Osteoblast (primary cell): ENCODE data around the gene RPL10A. TPM values are rescaled to one million over a fixed set of nuclear protein-coding genes. Genes with fewer than 3 reads are reported as not detected.
"Not testable (repeated sequence)": the region's sequence is repeated elsewhere in the genome, so short reads cannot be mapped to it uniquely, and the experiment has no call there.

ENCODE experiments used
- DNase-seq: peaks from one replicate; pipeline ENCODE4 v3.0.0; 2011; ENCODE audit warnings: low spot score, mixed read lengths; ENCODE audit not compliant: insufficient read length; ENCODE audit errors: missing footprints
- H2AFZ ChIP-seq: 2 replicates; pipeline ENCODE4 v1.6.0; 2011; ENCODE audit warnings: mild to moderate bottlenecking, low read length
- H3K27ac ChIP-seq: 2 replicates; pipeline ENCODE4 v1.5.1; 2011; ENCODE audit warnings: mild to moderate bottlenecking, low read depth, low read length, moderate library complexity
- H3K27me3 ChIP-seq: 2 replicates; pipeline ENCODE4 v1.6.0; 2012; ENCODE audit warnings: mild to moderate bottlenecking, control low read depth, inconsistent platforms, low read length, moderate library complexity; ENCODE audit not compliant: insufficient read depth
- H3K36me3 ChIP-seq: 2 replicates; pipeline ENCODE4 v1.5.1; 2011; ENCODE audit warnings: mild to moderate bottlenecking, low read length, control low read depth, moderate library complexity; ENCODE audit not compliant: insufficient read depth
- H3K4me1 ChIP-seq: 2 replicates; pipeline ENCODE4 v1.5.1; 2011; ENCODE audit warnings: mild to moderate bottlenecking, low read length, control low read depth, moderate library complexity; ENCODE audit not compliant: insufficient read depth
- H3K4me2 ChIP-seq: 2 replicates; pipeline ENCODE4 v1.6.0; 2011; ENCODE audit warnings: mild to moderate bottlenecking, low read length; ENCODE audit not compliant: insufficient read depth
- H3K4me3 ChIP-seq: fragments of 200-600 bp; sonication (generic); 3 replicates; pipeline ENCODE4 v1.5.1; 2012; ENCODE audit warnings: mild to moderate bottlenecking, low read length, inconsistent platforms; ENCODE audit not compliant: insufficient read depth
- H3K79me2 ChIP-seq: 2 replicates; pipeline ENCODE4 v1.6.0; 2012; ENCODE audit warnings: mild to moderate bottlenecking, low read length, control low read depth, inconsistent platforms; ENCODE audit not compliant: insufficient read depth
- H3K9me3 ChIP-seq: 2 replicates; pipeline ENCODE4 v1.5.1; 2011; ENCODE audit warnings: low read depth, low read length, control low read depth
- H4K20me1 ChIP-seq: 2 replicates; pipeline ENCODE4 v1.6.0; 2012; ENCODE audit warnings: mild to moderate bottlenecking, low read length, control low read depth; ENCODE audit not compliant: insufficient read depth
- total RNA-seq: library from RNA; depleted of rRNA; stranded (reverse); fragments of >200 nt; gene quantifications from 2 replicates; pipeline ENCODE4 v1.2.3, GENCODE V29; 2012
- TF ChIP-seq, protein P1 (sequence below): IDR thresholded peaks from 2 replicates; pipeline ENCODE4 v1.5.1; 2011; ENCODE audit warnings: mild to moderate bottlenecking, low read depth, low read length, moderate library complexity; ENCODE audit errors: extremely low read depth

RPL10A gene
- total RNA-seq, 1 donor: 1,373 TPM

DNA sequence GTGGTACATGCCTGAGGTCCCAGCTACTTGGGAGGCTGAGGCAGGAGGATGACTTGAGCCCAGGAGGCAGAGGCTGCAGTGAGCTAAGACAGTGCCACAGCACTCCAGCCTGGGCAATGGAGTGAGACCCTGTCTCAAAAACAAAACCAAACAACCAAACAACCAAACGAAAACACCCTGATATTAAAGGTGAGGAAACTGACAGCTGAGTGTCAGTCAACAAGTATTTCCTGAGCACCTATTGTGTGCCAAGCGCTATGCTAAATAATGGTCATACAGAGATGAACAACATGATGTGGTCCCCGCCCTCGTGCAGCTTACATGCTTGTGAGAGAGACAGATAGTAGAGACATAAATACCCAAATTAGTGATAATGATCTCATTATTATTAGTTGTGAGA lies 46.4 kb downstream of the RPL10A start:
- Histone ChIP-seq H4K20me1 (no peaks in the 10 kb centered on the region), H3K36me3 (no peaks in the 10 kb centered on the region), H3K4me1 (no peaks in the 10 kb centered on the region), H3K27me3 (peaks cover 26% of the 10 kb centered on the region), H2AFZ (no peak overlapping the region), H3K79me2 (no peaks in the 10 kb centered on the region), H3K27ac (no peak overlapping the region), H3K4me3 (no peak overlapping the region), H3K4me2 (no peak overlapping the region), H3K9me3 (no peaks in the 10 kb centered on the region)
- peak; percentile 54 for DNase-seq
- TF ChIP-seq, protein P1, sequence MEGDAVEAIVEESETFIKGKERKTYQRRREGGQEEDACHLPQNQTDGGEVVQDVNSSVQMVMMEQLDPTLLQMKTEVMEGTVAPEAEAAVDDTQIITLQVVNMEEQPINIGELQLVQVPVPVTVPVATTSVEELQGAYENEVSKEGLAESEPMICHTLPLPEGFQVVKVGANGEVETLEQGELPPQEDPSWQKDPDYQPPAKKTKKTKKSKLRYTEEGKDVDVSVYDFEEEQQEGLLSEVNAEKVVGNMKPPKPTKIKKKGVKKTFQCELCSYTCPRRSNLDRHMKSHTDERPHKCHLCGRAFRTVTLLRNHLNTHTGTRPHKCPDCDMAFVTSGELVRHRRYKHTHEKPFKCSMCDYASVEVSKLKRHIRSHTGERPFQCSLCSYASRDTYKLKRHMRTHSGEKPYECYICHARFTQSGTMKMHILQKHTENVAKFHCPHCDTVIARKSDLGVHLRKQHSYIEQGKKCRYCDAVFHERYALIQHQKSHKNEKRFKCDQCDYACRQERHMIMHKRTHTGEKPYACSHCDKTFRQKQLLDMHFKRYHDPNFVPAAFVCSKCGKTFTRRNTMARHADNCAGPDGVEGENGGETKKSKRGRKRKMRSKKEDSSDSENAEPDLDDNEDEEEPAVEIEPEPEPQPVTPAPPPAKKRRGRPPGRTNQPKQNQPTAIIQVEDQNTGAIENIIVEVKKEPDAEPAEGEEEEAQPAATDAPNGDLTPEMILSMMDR: no peak

DNA sequence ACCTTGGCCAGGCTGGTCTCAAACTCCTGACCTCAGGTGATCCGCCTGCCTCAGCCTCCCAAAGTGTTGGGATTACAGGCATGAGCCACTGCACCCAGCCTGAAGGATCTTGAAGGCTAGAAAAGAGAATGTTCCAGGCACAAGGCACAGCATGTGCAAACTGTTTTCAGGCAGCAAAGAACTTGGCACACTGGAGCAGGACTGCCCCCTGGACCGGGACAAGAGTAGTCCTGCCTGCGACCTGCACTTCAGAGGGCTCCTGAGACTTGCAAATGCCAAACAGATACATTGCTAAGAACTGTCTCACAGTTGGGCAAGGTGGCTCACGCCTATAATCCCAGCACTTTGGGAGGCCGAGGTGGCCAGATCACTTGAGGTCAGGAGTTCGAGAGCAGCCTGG lies 47.7 kb downstream of the RPL10A start:
- H3K27me3 ChIP-seq: peaks cover 19% of the 10 kb centered on the region
- H3K36me3 ChIP-seq, H3K9me3 ChIP-seq, H3K4me3 ChIP-seq, H3K27ac ChIP-seq, H4K20me1 ChIP-seq, H3K79me2 ChIP-seq, H3K4me1 ChIP-seq, H2AFZ ChIP-seq, H3K4me2 ChIP-seq: not testable (repeated sequence)
- DNase-seq: peak; percentile 69

DNA sequence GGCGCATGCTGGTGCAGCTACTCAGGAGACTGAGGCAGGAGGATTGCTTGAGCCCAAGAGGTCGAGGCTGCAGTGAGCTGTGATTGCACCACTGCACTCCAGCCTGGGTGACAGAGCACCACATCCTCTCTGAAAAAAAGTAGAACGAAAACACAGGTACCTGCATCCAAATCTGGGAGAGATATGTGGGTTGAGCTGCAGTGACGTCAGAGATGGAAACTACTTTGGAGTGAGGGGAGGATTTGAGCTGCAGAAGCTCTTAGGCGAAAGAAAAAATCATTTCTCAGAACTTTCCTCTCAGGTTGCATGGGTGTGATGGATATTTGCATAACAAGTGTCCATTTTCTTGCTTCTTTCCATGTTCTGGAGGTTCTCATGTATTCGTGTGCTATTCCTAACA lies 48.5 kb downstream of the RPL10A start:
- no peaks in the 10 kb centered on the region for H3K79me2 ChIP-seq
- TF ChIP-seq, protein P1: no peak
- no peak overlapping the region for H3K4me3 ChIP-seq
- no peak overlapping the region for H3K4me2 ChIP-seq
- no peak for DNase-seq
- no peaks in the 10 kb centered on the region for H3K4me1 ChIP-seq
- no peaks in the 10 kb centered on the region for H3K9me3 ChIP-seq
- H4K20me1 ChIP-seq: no peaks in the 10 kb centered on the region
- H2AFZ ChIP-seq: no peak overlapping the region
- peaks cover 15% of the 10 kb centered on the region for H3K27me3 ChIP-seq
- no peaks in the 10 kb centered on the region for H3K36me3 ChIP-seq
- H3K27ac ChIP-seq: no peak overlapping the region

DNA sequence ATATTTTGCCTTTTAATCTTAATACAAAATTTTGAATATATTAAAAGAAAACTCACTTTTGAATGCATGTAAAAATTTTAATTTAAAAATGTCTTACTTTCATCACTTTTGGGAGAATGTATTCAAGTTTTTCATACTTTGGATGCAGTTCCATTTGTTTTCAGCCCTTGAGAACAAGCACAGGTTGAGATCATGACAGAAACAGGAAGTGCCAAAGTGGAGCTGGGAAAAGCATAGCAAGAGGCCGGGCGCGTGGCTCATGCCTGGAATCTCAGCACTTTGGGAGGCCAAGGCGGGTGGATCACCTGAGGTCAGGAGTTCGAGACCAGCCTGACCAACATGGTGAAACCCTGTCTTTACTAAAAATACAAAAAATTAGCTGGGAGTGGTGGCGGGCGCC lies 49.8 kb downstream of the RPL10A start:
- not testable (repeated sequence) for H4K20me1 ChIP-seq, H3K4me2 ChIP-seq, H3K9me3 ChIP-seq, H3K27ac ChIP-seq, H3K79me2 ChIP-seq, H3K4me3 ChIP-seq, DNase-seq, H3K27me3 ChIP-seq, H3K36me3 ChIP-seq, H2AFZ ChIP-seq, H3K4me1 ChIP-seq

DNA sequence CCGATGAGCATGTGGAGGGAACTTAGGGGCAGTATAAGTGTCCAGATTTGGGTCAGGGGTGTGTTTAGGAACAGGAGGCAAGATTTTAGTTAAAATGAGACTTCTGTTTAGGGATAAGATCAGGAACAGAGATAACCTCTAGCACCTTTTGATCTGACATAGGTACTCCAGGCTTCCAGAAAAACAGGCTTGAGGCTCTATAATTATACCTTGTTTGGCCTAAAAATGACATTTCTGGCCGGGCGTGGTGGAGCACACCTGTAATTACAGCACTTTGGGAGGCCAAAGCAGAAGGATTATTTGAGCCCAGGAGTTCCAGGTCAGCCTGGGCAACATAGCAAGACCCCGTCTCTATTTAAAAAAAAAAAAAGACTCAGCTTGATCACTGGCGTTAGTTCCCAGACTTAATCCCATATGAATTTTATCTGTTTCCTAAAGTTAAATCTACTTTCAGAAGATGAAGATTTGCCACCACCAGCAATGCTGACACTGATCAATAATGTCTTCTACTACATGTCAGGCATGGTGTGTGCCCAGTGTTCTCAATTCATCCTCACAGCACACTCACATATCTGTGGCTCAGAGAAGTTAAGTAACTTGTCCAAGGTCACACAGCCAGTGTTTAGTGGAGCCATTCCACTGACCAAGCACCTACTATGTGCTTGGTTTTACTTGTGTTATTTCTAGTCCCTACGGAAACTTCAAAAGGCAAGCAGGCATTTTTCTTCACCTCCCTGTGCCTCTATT lies 50.5 kb downstream of the RPL10A start:
- H3K4me2 ChIP-seq: no peak overlapping the region
- no peaks in the 10 kb centered on the region for H4K20me1 ChIP-seq
- H2AFZ ChIP-seq: no peak overlapping the region
- no peak for DNase-seq
- H3K27ac ChIP-seq: no peak overlapping the region
- TF ChIP-seq, protein P1: no peak
- no peaks in the 10 kb centered on the region for H3K9me3 ChIP-seq
- no peaks in the 10 kb centered on the region for H3K36me3 ChIP-seq
- no peaks in the 10 kb centered on the region for H3K4me1 ChIP-seq
- peaks cover 9% of the 10 kb centered on the region for H3K27me3 ChIP-seq
- no peaks in the 10 kb centered on the region for H3K79me2 ChIP-seq
- H3K4me3 ChIP-seq: no peak overlapping the region
